PC-3 (cell line): Measurements from ENCODE around the gene MYCL.

Experiments used
- EZH2phosphoT487 ChIP-seq: fragments of 300-600 bp; sonication (generic); IDR thresholded peaks from 2 replicates; pipeline ENCODE4 v1.6.1; 2018; ENCODE audit warnings: mild to moderate bottlenecking, antibody characterized with exemption, low read length, borderline replicate concordance
- TF ChIP-seq, protein P1 (sequence below): fragments of 300-600 bp; sonication (generic); conservative IDR thresholded peaks from 2 replicates; pipeline ENCODE4 v1.5.1; 2017; ENCODE audit warnings: antibody characterized with exemption, low read depth, mild to moderate bottlenecking, low read length

DNA sequence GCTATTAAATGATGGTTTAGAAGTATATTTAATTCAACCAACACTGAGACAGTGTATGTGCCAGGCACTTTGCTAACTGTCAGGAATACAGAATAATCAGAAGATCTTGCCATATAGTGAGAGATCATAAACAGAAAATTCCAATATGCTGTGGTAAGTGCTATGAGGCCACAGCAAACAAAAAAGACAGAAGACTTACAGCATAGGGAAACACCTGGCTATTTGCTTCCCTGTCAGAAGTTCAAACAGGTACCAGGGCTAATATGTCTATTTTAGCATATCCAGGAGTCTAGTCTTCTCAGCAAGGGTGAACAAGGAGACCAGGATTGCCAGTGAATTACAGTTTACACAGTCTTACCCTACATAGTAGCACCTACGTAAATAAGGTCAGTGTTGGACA, 48.8 kb downstream of the MYCL start:
- TF ChIP-seq, protein P1, sequence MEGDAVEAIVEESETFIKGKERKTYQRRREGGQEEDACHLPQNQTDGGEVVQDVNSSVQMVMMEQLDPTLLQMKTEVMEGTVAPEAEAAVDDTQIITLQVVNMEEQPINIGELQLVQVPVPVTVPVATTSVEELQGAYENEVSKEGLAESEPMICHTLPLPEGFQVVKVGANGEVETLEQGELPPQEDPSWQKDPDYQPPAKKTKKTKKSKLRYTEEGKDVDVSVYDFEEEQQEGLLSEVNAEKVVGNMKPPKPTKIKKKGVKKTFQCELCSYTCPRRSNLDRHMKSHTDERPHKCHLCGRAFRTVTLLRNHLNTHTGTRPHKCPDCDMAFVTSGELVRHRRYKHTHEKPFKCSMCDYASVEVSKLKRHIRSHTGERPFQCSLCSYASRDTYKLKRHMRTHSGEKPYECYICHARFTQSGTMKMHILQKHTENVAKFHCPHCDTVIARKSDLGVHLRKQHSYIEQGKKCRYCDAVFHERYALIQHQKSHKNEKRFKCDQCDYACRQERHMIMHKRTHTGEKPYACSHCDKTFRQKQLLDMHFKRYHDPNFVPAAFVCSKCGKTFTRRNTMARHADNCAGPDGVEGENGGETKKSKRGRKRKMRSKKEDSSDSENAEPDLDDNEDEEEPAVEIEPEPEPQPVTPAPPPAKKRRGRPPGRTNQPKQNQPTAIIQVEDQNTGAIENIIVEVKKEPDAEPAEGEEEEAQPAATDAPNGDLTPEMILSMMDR: no peak
- TF ChIP-seq EZH2phosphoT487: no peak
